Calu3 (cell line): Measurements from ENCODE around the gene CPD. TPM values are rescaled to one million over a fixed set of nuclear protein-coding genes. Genes with fewer than 3 reads are reported as not detected.
A peak's percentile ranks its signal among the peaks of the same experiment; 100 is the strongest.

ENCODE experiments used
- BruUV-seq: library from RNA; stranded (reverse); fragments of 400-500 nt; replicated peaks from 2 replicates; lab custom pipeline; 2021; lab: Mats Ljungman, UMichigan
- CTCF ChIA-PET: fragments of 300-600 bp; sonication (Branson Sonifier 250); formaldehyde crosslinking; loops from one replicate; lab custom pipeline; 2022; ENCODE audit warnings: antibody characterized with exemption; lab: Charles Lee
- DNase-seq: peaks from one replicate; pipeline ENCODE4 v3.0.0; 2022
- H3K27ac Mint-ChIP-seq: one replicate; pipeline ENCODE4 v1.8.0; 2022; ENCODE audit warnings: mixed read lengths; ENCODE audit not compliant: unreplicated experiment
- H3K27me3 Mint-ChIP-seq: one replicate; pipeline ENCODE4 v1.8.0; 2022; ENCODE audit warnings: mixed read lengths; ENCODE audit not compliant: unreplicated experiment
- H3K36me3 Mint-ChIP-seq: one replicate; pipeline ENCODE4 v1.8.0; 2022; ENCODE audit warnings: mild to moderate bottlenecking, moderate library complexity, mixed read lengths; ENCODE audit not compliant: insufficient read depth, unreplicated experiment
- H3K4me1 Mint-ChIP-seq: one replicate; pipeline ENCODE4 v1.8.0; 2022; ENCODE audit warnings: mild to moderate bottlenecking, low read depth, mixed read lengths; ENCODE audit not compliant: unreplicated experiment
- H3K4me3 Mint-ChIP-seq: one replicate; pipeline ENCODE4 v1.8.0; 2022; ENCODE audit warnings: mild to moderate bottlenecking, low read depth, moderate library complexity, mixed read lengths; ENCODE audit not compliant: unreplicated experiment
- H3K9me3 Mint-ChIP-seq: one replicate; pipeline ENCODE4 v1.8.0; 2022; ENCODE audit warnings: low read depth, mixed read lengths; ENCODE audit not compliant: unreplicated experiment
- CTCF ChIP-seq: fragments of 200-600 bp; IDR thresholded peaks from one replicate; pipeline ENCODE4 v1.8.0; 2022; ENCODE audit warnings: antibody characterized with exemption; ENCODE audit not compliant: unreplicated experiment
- intact Hi-C: fragments of 100-400 bp; cut with micrococcal nuclease; formaldehyde crosslinking; loops from one replicate; pipeline ENCODE4 v1.10.0; 2022; ENCODE audit not compliant: unreplicated experiment
- total RNA-seq: library from RNA; stranded (reverse); gene quantifications from 2 replicates; pipeline ENCODE4 v1.2.3, GENCODE V29; 2022

CPD gene
- total RNA-seq, 1 experiment from 2014 or later = 82.9 TPM

- no peaks in the 10 kb centered on the region for H3K9me3 Mint-ChIP-seq
Observed at GRCh38 chr17:30396129-30396528, 17.4 kb downstream of the CPD start.

GRCh38 chr17:30396612-30397011 is 17.9 kb downstream of the CPD start:
- TF ChIP-seq CTCF = no peak
- intact Hi-C loops = no loop called here
- Mint-ChIP-seq H3K4me1 (peaks cover 33% of the 10 kb centered on the region), H3K27me3 (no peaks in the 10 kb centered on the region), H3K4me3 (no peak overlapping the region), H3K36me3 (no peaks in the 10 kb centered on the region), H3K27ac (peak overlapping the region; percentile 3), H3K9me3 (no peaks in the 10 kb centered on the region)
- DNase-seq = no peak
- no TSS peak for BruUV-seq
- CTCF ChIA-PET = no interaction called here

More at GRCh38 chr17:30396129-30396528, 17.4 kb downstream of the CPD start:
- CTCF ChIA-PET = interaction anchor here (0.6 kb wide), 2 partner anchors 70 to 191 kb away, joined by 3 read pairs; no protein-coding TSS in a partner anchor
- BruUV-seq = no TSS peak
- intact Hi-C loops = no loop called here
- DNase-seq = no peak
- Mint-ChIP-seq H3K4me3 (no peak overlapping the region), H3K4me1 (peaks cover 33% of the 10 kb centered on the region), H3K27me3 (no peaks in the 10 kb centered on the region), H3K27ac (peak overlapping the region; percentile 3), H3K36me3 (no peaks in the 10 kb centered on the region)
- no peak for TF ChIP-seq CTCF

GRCh38 chr17:30398328-30399041 is 19.8 kb downstream of the CPD start:
- CTCF ChIA-PET = no interaction called here
- TF ChIP-seq CTCF = no peak
- BruUV-seq = no TSS peak
- no peak for DNase-seq
- intact Hi-C loops = no loop called here
- no peaks in the 10 kb centered on the region for H3K9me3 Mint-ChIP-seq
- no peak overlapping the region for H3K4me3 Mint-ChIP-seq
- H3K4me1 Mint-ChIP-seq = peaks cover 33% of the 10 kb centered on the region
- no peaks in the 10 kb centered on the region for H3K27me3 Mint-ChIP-seq
- H3K36me3 Mint-ChIP-seq = no peaks in the 10 kb centered on the region
- no peak overlapping the region for H3K27ac Mint-ChIP-seq

GRCh38 chr17:30401097-30401496 is 22.4 kb downstream of the CPD start:
- no peak overlapping the region for H3K27ac Mint-ChIP-seq
- peaks cover 20% of the 10 kb centered on the region for H3K4me1 Mint-ChIP-seq
- BruUV-seq = no TSS peak
- TF ChIP-seq CTCF = no peak
- no peak for DNase-seq
- no peaks in the 10 kb centered on the region for H3K27me3 Mint-ChIP-seq
- no peaks in the 10 kb centered on the region for H3K36me3 Mint-ChIP-seq
- no peaks in the 10 kb centered on the region for H3K9me3 Mint-ChIP-seq
- intact Hi-C loops = no loop called here
- CTCF ChIA-PET = no interaction called here
- H3K4me3 Mint-ChIP-seq = no peak overlapping the region
